Endothelial cell of umbilical vein (primary cell): ENCODE results near the gene MTLN.

Experiments
- CTCF ChIP-seq, 2 donors: IDR thresholded peaks; 1 replicate in 1 of 2; 2 replicates in 1 of 2; pipeline ENCODE4 v1.5.1; 2011; ENCODE audit warnings: low read length in 2 of 2, mild to moderate bottlenecking in 2 of 2, moderate library complexity in 2 of 2, control low read depth in 1 of 2, inconsistent platforms in 1 of 2, low read depth in 1 of 2; ENCODE audit not compliant: insufficient read depth in 1 of 2; ENCODE audit errors: extremely low read depth in 1 of 2
- MYC ChIP-seq: IDR thresholded peaks from one replicate; pipeline ENCODE4 v1.6.1; 2011; ENCODE audit warnings: mild to moderate bottlenecking, low read depth, low read length
- POLR2A ChIP-seq: IDR thresholded peaks from 2 replicates; pipeline ENCODE4 v1.6.1; 2012; ENCODE audit warnings: low read depth, mild to moderate bottlenecking, control low read depth, low read length
- POLR2AphosphoS5 ChIP-seq: IDR thresholded peaks from 2 replicates; pipeline ENCODE4 v1.6.1; 2012; ENCODE audit warnings: low read depth, mild to moderate bottlenecking, control low read depth, low read length, moderate library complexity; ENCODE audit not compliant: insufficient read depth
- TF ChIP-seq, protein P1 (sequence below): IDR thresholded peaks from 2 replicates; pipeline ENCODE4 v1.6.1; 2011; ENCODE audit not compliant: insufficient read depth, insufficient read length

DNA sequence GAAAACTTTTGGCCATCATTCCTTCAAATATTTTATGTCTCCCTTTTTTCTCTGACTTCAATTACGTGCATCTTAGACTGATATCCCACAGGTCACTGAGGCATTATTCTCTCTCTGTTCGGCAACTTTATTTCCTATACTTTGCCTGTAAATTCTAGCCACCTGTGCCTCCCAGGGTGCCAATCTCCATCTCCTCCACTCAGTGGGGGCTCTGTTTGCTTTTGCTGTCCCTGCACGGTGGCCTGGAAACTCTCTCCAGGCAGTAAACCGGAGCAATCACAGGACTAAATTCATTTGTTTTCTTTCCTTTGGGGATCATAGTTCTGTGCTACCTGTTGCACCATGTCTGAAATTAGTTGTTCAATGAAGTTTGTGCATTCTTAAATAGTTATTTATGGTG is 9.6 kb upstream of the MTLN start:
- TF ChIP-seq CTCF (IDR thresholded peaks at IDR 0.05; ENCODE audit: extremely low read depth in 1 of 2, insufficient read depth in 1 of 2, low read depth in 1 of 2, low read length in 2 of 2) (no peak), MYC (no peak), POLR2AphosphoS5 (no peak), POLR2A (no peak)
- TF ChIP-seq, protein P1, sequence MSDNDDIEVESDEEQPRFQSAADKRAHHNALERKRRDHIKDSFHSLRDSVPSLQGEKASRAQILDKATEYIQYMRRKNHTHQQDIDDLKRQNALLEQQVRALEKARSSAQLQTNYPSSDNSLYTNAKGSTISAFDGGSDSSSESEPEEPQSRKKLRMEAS = no peak
